ENCODE data around the gene LCE1E. TPM values are rescaled to one million over a fixed set of nuclear protein-coding genes. Genes with fewer than 3 reads are reported as not detected.

LCE1E gene
- total RNA-seq, 1 donor from 2014 or later, result not detected

GRCh38 chr1:152823294-152823693 is 37.2 kb downstream of the LCE1E start:
- peaks cover 0 to 3% (median 0%) of the 10 kb centered on the region in 3 donors for H3K27me3 ChIP-seq (ENCODE audit: control insufficient read depth in 3 of 3, insufficient read depth in 3 of 3, low read length in 3 of 3)
- H3K9ac ChIP-seq (ENCODE audit: low read depth in 1 of 3, low read length in 3 of 3), result no peak overlapping the region
- H3K36me3 ChIP-seq (ENCODE audit: control insufficient read depth in 3 of 3, insufficient read depth in 3 of 3, low read length in 3 of 3), result no peaks in the 10 kb centered on the region
- H3K27ac ChIP-seq (ENCODE audit: low read depth, low read length), result no peak overlapping the region
- H3K9me3 ChIP-seq (ENCODE audit: control insufficient read depth in 3 of 3, low read length in 3 of 3), result no peaks in the 10 kb centered on the region
- no peaks in the 10 kb centered on the region for H3K4me1 ChIP-seq (ENCODE audit: control insufficient read depth in 3 of 3, insufficient read depth in 3 of 3, low read length in 3 of 3)
- no peak overlapping the region for H3K4me3 ChIP-seq (ENCODE audit: low read length in 3 of 3)

- Histone ChIP-seq H3K4me3 (ENCODE audit: low read length in 3 of 3) (no peak overlapping the region), H3K4me1 (ENCODE audit: control insufficient read depth in 3 of 3, insufficient read depth in 3 of 3, low read length in 3 of 3) (no peaks in the 10 kb centered on the region), H3K27me3 (ENCODE audit: control insufficient read depth in 3 of 3, insufficient read depth in 3 of 3, low read length in 3 of 3) (peaks cover 0 to 3% (median 0%) of the 10 kb centered on the region in 3 donors), H3K36me3 (ENCODE audit: control insufficient read depth in 3 of 3, insufficient read depth in 3 of 3, low read length in 3 of 3) (no peaks in the 10 kb centered on the region), H3K27ac (ENCODE audit: low read depth, low read length) (no peak overlapping the region), H3K9ac (ENCODE audit: low read depth in 1 of 3, low read length in 3 of 3) (no peak overlapping the region), H3K9me3 (ENCODE audit: control insufficient read depth in 3 of 3, low read length in 3 of 3) (no peaks in the 10 kb centered on the region)
Observed at GRCh38 chr1:152824964-152825363, 38.9 kb downstream of the LCE1E start.

- peaks cover 0 to 3% (median 0%) of the 10 kb centered on the region in 3 donors for H3K27me3 ChIP-seq (ENCODE audit: control insufficient read depth in 3 of 3, insufficient read depth in 3 of 3, low read length in 3 of 3)
- H3K36me3 ChIP-seq (ENCODE audit: control insufficient read depth in 3 of 3, insufficient read depth in 3 of 3, low read length in 3 of 3), result no peaks in the 10 kb centered on the region
Observed at GRCh38 chr1:152827173-152827572, 41.1 kb downstream of the LCE1E start, which contains the start of gene LCE1A. TSS of gene LCE1A (plus strand) at chr1:152827473. CDS start at chr1:152827473, 0 bp downstream.

GRCh38 chr1:152836870-152837269 is 50.8 kb downstream of the LCE1E start:
- Histone ChIP-seq H3K4me1 (ENCODE audit: control insufficient read depth in 3 of 3, insufficient read depth in 3 of 3, low read length in 3 of 3) (no peaks in the 10 kb centered on the region), H3K4me3 (ENCODE audit: low read length in 3 of 3) (no peak overlapping the region), H3K27ac (ENCODE audit: low read depth, low read length) (no peak overlapping the region), H3K27me3 (ENCODE audit: control insufficient read depth in 3 of 3, insufficient read depth in 3 of 3, low read length in 3 of 3) (no peaks in the 10 kb centered on the region), H3K9ac (ENCODE audit: low read depth in 1 of 3, low read length in 3 of 3) (no peak overlapping the region), H3K36me3 (ENCODE audit: control insufficient read depth in 3 of 3, insufficient read depth in 3 of 3, low read length in 3 of 3) (no peaks in the 10 kb centered on the region), H3K9me3 (ENCODE audit: control insufficient read depth in 3 of 3, low read length in 3 of 3) (no peaks in the 10 kb centered on the region)

More at GRCh38 chr1:152827173-152827572, 41.1 kb downstream of the LCE1E start, which contains the start of gene LCE1A:
- H3K9me3 ChIP-seq (ENCODE audit: control insufficient read depth in 3 of 3, low read length in 3 of 3), result no peaks in the 10 kb centered on the region
- H3K4me3 ChIP-seq (ENCODE audit: low read length in 3 of 3), result no peak within 1 kb of the TSS
- no peaks in the 10 kb centered on the region for H3K4me1 ChIP-seq (ENCODE audit: control insufficient read depth in 3 of 3, insufficient read depth in 3 of 3, low read length in 3 of 3)
- H3K9ac ChIP-seq (ENCODE audit: low read depth in 1 of 3, low read length in 3 of 3), result no peak within 1 kb of the TSS
- no peak within 1 kb of the TSS for H3K27ac ChIP-seq (ENCODE audit: low read depth, low read length)

Other genes starting within 250 kb of the LCE1E start
- not detected for gene LCE3E, start 219.5 kb upstream of the LCE1E start, total RNA-seq
- gene LCE3D, start 205.7 kb upstream of the LCE1E start, total RNA-seq, result not detected
- gene LCE3C, start 186.0 kb upstream of the LCE1E start, total RNA-seq, result not detected
- gene LCE3B, start 172.4 kb upstream of the LCE1E start, total RNA-seq, result not detected
- gene LCE3A, start 163.2 kb upstream of the LCE1E start, total RNA-seq, result not detected
- gene LCE2D, start 122.9 kb upstream of the LCE1E start, total RNA-seq, result not detected
- not detected for gene LCE2C, start 111.0 kb upstream of the LCE1E start, total RNA-seq
- not detected for gene LCE2B, start 100.1 kb upstream of the LCE1E start, total RNA-seq
- gene LCE2A, start 87.9 kb upstream of the LCE1E start, total RNA-seq, result not detected
- gene LCE4A, start 78.1 kb upstream of the LCE1E start, total RNA-seq, result not detected
- gene KPRP, start 28.2 kb upstream of the LCE1E start, total RNA-seq, result not detected
- not detected for gene LCE1F, start 11.1 kb upstream of the LCE1E start, total RNA-seq
- not detected for gene LCE1D, start 10.5 kb downstream of the LCE1E start, total RNA-seq
- not detected for gene LCE1C, start 20.4 kb downstream of the LCE1E start, total RNA-seq
- gene LCE1B, start 25.7 kb downstream of the LCE1E start, total RNA-seq, result not detected
- not detected for gene LCE1A, start 41.2 kb downstream of the LCE1E start, total RNA-seq
- not detected for gene LCE6A, start 56.6 kb downstream of the LCE1E start, total RNA-seq
- gene LCE7A, start 73.7 kb downstream of the LCE1E start, total RNA-seq, result not detected
- gene SMCP, start 92.1 kb downstream of the LCE1E start, total RNA-seq, result not detected
- not detected for gene IVL, start 122.3 kb downstream of the LCE1E start, total RNA-seq
- gene SPRR5, start 160.9 kb downstream of the LCE1E start, total RNA-seq, result not detected
- gene SPRR4, start 184.4 kb downstream of the LCE1E start, total RNA-seq, result not detected
- gene SPRR1A, start 197.8 kb downstream of the LCE1E start, total RNA-seq, result not detected
- not detected for gene SPRR3, start 215.5 kb downstream of the LCE1E start, total RNA-seq
- gene SPRR1B, start 244.9 kb downstream of the LCE1E start, total RNA-seq, result not detected